ENCODE data around the gene CAMK2A. TPM values are rescaled to one million over a fixed set of nuclear protein-coding genes. Genes with fewer than 3 reads are reported as not detected.
A peak's percentile ranks its signal among the peaks of the same experiment; 100 is the strongest.

The CAMK2A gene
- total RNA-seq, 1 donor from 2014 or later, result 1.2 TPM

- Histone ChIP-seq H3K4me2 (ENCODE audit: low read length) (no peak overlapping the region), H2AFZ (ENCODE audit: low read depth, low read length) (no peak overlapping the region), H3K4me3 (ENCODE audit: insufficient read depth, low read depth, low read length) (no peak overlapping the region), H3K27me3 (ENCODE audit: insufficient read depth, low read length) (no peaks in the 10 kb centered on the region), H3K9ac (ENCODE audit: low read length) (no peak overlapping the region), H3K4me1 (ENCODE audit: insufficient read depth, low read length) (no peaks in the 10 kb centered on the region), H3K27ac (ENCODE audit: low read depth, low read length) (no peak overlapping the region), H3K9me3 (ENCODE audit: insufficient read depth, low read depth, low read length) (no peaks in the 10 kb centered on the region), H3K36me3 (ENCODE audit: insufficient read depth, low read length) (no peaks in the 10 kb centered on the region), H3K79me2 (ENCODE audit: insufficient read depth, low read length) (no peaks in the 10 kb centered on the region), H4K20me1 (ENCODE audit: insufficient read depth, low read length) (no peaks in the 10 kb centered on the region)
- TF ChIP-seq EZH2 (IDR thresholded peaks at IDR 0.05; ENCODE audit: insufficient read depth, low read length), result no peak
- TF ChIP-seq, protein P1, sequence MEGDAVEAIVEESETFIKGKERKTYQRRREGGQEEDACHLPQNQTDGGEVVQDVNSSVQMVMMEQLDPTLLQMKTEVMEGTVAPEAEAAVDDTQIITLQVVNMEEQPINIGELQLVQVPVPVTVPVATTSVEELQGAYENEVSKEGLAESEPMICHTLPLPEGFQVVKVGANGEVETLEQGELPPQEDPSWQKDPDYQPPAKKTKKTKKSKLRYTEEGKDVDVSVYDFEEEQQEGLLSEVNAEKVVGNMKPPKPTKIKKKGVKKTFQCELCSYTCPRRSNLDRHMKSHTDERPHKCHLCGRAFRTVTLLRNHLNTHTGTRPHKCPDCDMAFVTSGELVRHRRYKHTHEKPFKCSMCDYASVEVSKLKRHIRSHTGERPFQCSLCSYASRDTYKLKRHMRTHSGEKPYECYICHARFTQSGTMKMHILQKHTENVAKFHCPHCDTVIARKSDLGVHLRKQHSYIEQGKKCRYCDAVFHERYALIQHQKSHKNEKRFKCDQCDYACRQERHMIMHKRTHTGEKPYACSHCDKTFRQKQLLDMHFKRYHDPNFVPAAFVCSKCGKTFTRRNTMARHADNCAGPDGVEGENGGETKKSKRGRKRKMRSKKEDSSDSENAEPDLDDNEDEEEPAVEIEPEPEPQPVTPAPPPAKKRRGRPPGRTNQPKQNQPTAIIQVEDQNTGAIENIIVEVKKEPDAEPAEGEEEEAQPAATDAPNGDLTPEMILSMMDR (IDR thresholded peaks at IDR 0.05; ENCODE audit: insufficient read depth, low read depth, low read length), result no peak
- Mint-ChIP-seq H3K4me3 (ENCODE audit: unreplicated experiment) (no peak overlapping the region), H3K4me1 (ENCODE audit: low read depth, unreplicated experiment) (peaks cover 21% of the 10 kb centered on the region), H3K36me3 (ENCODE audit: low read depth, unreplicated experiment) (no peaks in the 10 kb centered on the region), H3K9me3 (ENCODE audit: unreplicated experiment) (peaks cover 2% of the 10 kb centered on the region), H3K27ac (ENCODE audit: unreplicated experiment) (no peak overlapping the region), H3K27me3 (ENCODE audit: low read depth, unreplicated experiment) (peaks cover 7% of the 10 kb centered on the region)
- FAIRE-seq, result no peak
- DNase-seq (ENCODE audit: low read depth), result no peak
Measured at GRCh38 chr5:150307617-150308426, 18.2 kb upstream of the CAMK2A start.

GRCh38 chr5:150306775-150307174 lies 17.2 kb upstream of the CAMK2A start:
- FAIRE-seq (no peak), DNase-seq (ENCODE audit: low read depth) (no peak)
- H3K27ac ChIP-seq (ENCODE audit: low read depth, low read length), result no peak overlapping the region
- H3K27me3 ChIP-seq (ENCODE audit: insufficient read depth, low read length), result no peaks in the 10 kb centered on the region
- peaks cover 7% of the 10 kb centered on the region for H3K27me3 Mint-ChIP-seq (ENCODE audit: low read depth, unreplicated experiment)
- H3K79me2 ChIP-seq (ENCODE audit: insufficient read depth, low read length), result no peaks in the 10 kb centered on the region
- H3K36me3 Mint-ChIP-seq (ENCODE audit: low read depth, unreplicated experiment), result no peaks in the 10 kb centered on the region
- H3K9me3 Mint-ChIP-seq (ENCODE audit: unreplicated experiment), result peaks cover 2% of the 10 kb centered on the region
- H3K4me3 ChIP-seq (ENCODE audit: insufficient read depth, low read depth, low read length), result no peak overlapping the region
- TF ChIP-seq, protein P1 (IDR thresholded peaks at IDR 0.05; ENCODE audit: insufficient read depth, low read depth, low read length), result no peak
- no peak for TF ChIP-seq EZH2 (IDR thresholded peaks at IDR 0.05; ENCODE audit: insufficient read depth, low read length)
- no peak overlapping the region for H3K9ac ChIP-seq (ENCODE audit: low read length)
- no peaks in the 10 kb centered on the region for H3K36me3 ChIP-seq (ENCODE audit: insufficient read depth, low read length)
- H3K4me1 ChIP-seq (ENCODE audit: insufficient read depth, low read length), result peaks cover 7% of the 10 kb centered on the region
- H3K4me3 Mint-ChIP-seq (ENCODE audit: unreplicated experiment), result no peak overlapping the region
- no peaks in the 10 kb centered on the region for H4K20me1 ChIP-seq (ENCODE audit: insufficient read depth, low read length)
- H3K27ac Mint-ChIP-seq (ENCODE audit: unreplicated experiment), result no peak overlapping the region
- peaks cover 17% of the 10 kb centered on the region for H3K4me1 Mint-ChIP-seq (ENCODE audit: low read depth, unreplicated experiment)
- H3K9me3 ChIP-seq (ENCODE audit: insufficient read depth, low read depth, low read length), result no peaks in the 10 kb centered on the region
- no peak overlapping the region for H3K4me2 ChIP-seq (ENCODE audit: low read length)
- H2AFZ ChIP-seq (ENCODE audit: low read depth, low read length), result no peak overlapping the region

DNA sequence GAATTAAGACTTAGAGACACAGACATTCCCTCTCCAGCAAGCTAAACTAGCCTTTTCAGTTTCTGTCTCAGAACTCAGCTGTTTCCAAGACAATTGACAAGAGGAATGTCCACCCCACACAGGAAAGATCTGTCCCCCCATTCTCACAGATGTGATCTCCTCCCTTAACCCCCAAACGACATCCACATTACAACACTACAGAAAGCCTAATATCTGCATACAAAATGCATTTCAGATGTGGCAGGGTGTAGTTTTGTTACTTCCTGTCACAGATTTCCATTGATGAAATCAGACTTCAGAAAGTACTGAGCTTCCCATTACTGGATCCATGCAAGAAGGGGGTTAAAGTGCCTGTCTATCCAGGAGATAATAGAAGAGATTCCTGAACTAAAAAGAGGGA lies 16.0 kb upstream of the CAMK2A start:
- Histone ChIP-seq H3K36me3 (ENCODE audit: insufficient read depth, low read length) (no peaks in the 10 kb centered on the region), H3K79me2 (ENCODE audit: insufficient read depth, low read length) (no peaks in the 10 kb centered on the region), H3K4me1 (ENCODE audit: insufficient read depth, low read length) (peaks cover 14% of the 10 kb centered on the region), H3K9ac (ENCODE audit: low read length) (no peak overlapping the region), H4K20me1 (ENCODE audit: insufficient read depth, low read length) (no peaks in the 10 kb centered on the region), H3K9me3 (ENCODE audit: insufficient read depth, low read depth, low read length) (no peaks in the 10 kb centered on the region), H3K4me3 (ENCODE audit: insufficient read depth, low read depth, low read length) (no peak overlapping the region), H3K27ac (ENCODE audit: low read depth, low read length) (no peak overlapping the region), H3K27me3 (ENCODE audit: insufficient read depth, low read length) (no peaks in the 10 kb centered on the region), H2AFZ (ENCODE audit: low read depth, low read length) (no peak overlapping the region), H3K4me2 (ENCODE audit: low read length) (no peak overlapping the region)
- Mint-ChIP-seq H3K27ac (ENCODE audit: unreplicated experiment) (peak overlapping the region; percentile 47), H3K4me1 (ENCODE audit: low read depth, unreplicated experiment) (peaks cover 24% of the 10 kb centered on the region), H3K36me3 (ENCODE audit: low read depth, unreplicated experiment) (no peaks in the 10 kb centered on the region), H3K9me3 (ENCODE audit: unreplicated experiment) (no peaks in the 10 kb centered on the region), H3K27me3 (ENCODE audit: low read depth, unreplicated experiment) (peaks cover 7% of the 10 kb centered on the region), H3K4me3 (ENCODE audit: unreplicated experiment) (no peak overlapping the region)
- no peak for FAIRE-seq
- TF ChIP-seq, protein P1 (IDR thresholded peaks at IDR 0.05; ENCODE audit: insufficient read depth, low read depth, low read length), result no peak
- no peak for TF ChIP-seq EZH2 (IDR thresholded peaks at IDR 0.05; ENCODE audit: insufficient read depth, low read length)
- no peak for DNase-seq (ENCODE audit: low read depth)
